Stimulated activated CD8-positive, alpha-beta memory T cell treated with anti-CD3 and anti-CD28 coated beads, Interleukin-12 subunit alpha, Interleukin-12 subunit beta, amount 100 ng/mL, for 4 hours (primary cell): ENCODE results near the gene SERPINB6.
"Not testable (repeated sequence)": the region's sequence is repeated elsewhere in the genome, so short reads cannot be mapped to it uniquely, and the experiment has no call there.

ENCODE experiments used
- DNase-seq: peaks from one replicate; pipeline ENCODE4 v3.0.0-alpha.2; 2020; ENCODE audit warnings: low read depth

Gene SERPINB6

DNA sequence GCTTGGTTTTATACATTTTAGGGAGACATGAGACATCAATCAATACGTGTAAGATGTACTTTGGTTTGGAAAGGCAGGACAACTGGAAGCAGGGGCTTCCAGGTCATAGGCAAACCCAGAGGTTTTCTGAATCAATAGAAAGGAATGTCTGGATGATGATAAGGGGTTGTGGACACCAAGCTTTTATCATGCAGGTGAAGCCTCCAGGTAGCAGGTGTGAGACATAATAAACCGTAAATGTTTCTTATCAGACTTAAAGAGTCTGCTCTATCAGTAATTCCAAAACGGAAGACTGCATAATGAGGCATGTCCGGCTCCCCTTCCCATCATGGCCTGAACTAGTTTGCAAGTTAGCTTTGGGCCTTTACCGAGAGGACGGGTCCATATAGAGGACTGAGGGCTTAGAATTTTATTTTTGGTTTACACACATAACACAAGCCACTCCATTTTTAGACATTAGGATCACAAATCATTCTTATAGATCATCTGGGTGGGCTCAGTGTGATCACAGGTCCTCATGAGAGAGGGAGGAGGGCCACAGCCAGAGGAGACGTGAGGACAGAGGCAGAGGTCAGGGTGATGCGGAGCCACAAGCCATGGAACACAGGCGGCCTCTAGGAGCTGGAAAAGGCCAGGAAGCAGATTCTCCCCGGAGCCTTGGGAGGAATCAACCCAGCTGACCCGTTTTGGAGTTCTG is 57.6 kb downstream of the SERPINB6 start:
- DNase-seq, result no peak

DNA sequence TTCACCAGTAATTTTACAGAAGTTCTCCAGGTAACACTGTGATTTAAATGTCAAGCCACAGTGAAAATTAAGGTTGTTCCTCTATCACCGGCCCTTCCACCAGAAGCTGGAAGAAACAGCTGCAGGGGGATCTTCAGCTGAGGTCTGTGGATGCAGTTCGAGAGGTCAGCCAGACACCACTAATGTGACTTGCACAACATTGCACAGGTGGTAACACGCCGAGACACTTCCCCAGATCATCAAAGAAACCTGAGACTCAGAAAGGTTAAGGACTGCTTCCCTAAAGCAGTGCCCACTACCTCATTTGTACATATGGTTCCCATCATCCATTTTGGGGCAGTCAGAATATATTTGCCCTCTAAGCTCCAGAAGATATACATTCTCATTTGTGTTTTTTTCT is 60.2 kb downstream of the SERPINB6 start:
- no peak for DNase-seq

GRCh38 chr6:2909718-2910117 is 61.6 kb downstream of the SERPINB6 start:
- no peak for DNase-seq

- not testable (repeated sequence) for DNase-seq
Measured at GRCh38 chr6:2909051-2909606, 62.2 kb downstream of the SERPINB6 start.

DNA sequence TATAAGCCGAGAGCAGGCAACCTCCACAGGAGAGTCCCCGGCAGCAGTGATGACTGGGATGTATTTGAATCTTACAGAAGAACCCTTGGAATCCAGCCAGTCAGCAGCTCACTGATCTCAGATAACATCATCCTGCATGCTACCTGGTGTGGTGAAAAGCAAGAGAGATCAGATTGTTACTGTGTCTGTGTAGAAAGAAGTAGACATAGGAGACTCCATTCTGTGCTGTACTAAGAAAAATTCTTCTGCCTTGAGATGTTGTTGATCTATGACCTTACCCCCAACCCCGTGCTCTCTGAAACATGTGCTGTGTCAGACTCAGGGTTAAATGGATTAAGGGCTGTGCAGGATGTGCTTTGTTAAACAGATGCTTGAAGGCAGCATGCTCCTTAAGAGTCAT is 62.9 kb downstream of the SERPINB6 start:
- DNase-seq, result not testable (repeated sequence)

- DNase-seq, result not testable (repeated sequence)
Measured at GRCh38 chr6:2903411-2904185, 67.8 kb downstream of the SERPINB6 start.

DNA sequence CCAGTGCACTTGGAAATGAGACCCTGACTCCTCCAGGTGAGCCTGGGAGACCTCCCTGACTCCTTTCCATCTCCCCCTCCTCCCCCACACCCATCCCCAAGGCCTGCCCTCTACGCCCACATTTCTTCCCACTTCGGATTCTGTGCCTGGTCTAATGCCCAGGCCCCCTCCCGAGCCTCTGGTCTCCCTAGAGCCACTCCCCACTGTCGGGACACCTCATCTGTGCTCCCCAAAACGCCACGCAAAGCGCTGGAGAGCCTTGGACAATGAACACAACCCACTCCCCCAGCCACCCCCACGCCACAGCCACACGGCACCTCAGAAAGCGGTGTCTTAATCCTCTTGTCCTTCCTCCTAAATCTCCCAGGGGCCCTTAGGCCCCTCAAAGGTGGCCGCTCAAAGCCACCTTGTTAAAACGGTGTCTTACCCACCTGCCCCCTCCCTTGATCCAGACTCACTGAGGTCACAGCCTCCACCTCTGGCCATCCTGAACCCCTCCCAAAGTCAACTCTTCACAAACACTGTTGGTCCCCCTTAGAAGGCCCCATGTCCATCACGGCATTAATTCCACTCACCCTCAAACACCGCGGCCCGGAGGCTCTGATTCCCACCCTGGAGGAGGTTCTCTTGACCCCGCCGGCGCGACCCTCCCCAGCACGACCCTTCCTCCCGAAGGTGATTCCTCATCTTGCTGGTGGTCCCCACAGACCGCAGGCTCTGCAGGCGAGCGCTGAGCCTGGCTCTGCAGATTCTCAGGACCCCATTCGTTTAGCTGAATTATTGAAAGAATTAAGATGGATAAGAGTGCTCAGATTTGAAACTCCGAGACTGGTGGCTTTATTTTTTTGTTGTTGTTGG is 69.5 kb downstream of the SERPINB6 start:
- DNase-seq, result not testable (repeated sequence)

- DNase-seq, result no peak
Measured at GRCh38 chr6:2900821-2901644, 70.3 kb downstream of the SERPINB6 start.

DNA sequence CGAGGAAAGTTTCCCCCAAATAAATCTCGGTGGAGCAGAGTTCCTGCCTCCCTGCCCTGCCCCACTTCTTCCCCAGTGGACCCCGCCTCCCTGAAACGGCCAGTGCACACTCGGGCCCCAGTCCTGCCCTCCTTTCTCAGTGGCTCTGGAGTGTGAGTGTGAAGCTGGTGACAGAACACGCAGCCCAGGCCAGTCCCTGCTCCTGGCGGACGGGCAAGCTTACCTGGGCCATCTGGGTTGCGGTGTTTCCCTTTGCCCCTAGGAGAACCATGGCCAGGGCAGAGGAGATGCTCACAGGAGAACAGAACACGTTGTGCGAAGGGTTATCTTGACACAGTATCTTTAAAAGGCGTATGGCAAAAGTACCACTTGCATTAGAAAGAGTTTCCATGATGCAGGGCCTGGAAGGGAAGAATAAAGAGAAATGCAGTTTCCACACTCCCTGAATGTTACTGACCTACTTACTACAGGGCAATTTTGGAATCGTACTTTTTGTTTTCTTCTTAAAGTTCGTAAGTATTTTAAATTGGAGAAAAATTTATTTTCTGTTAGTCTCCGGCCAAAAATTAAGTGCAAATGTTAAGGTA is 71.1 kb downstream of the SERPINB6 start:
- DNase-seq, result no peak

- DNase-seq, result no peak
Measured at GRCh38 chr6:2899596-2899995, 71.8 kb downstream of the SERPINB6 start.
